ENCODE measurements around the gene PPP2R3B.

PPP2R3B gene

GRCh38 chrX:370244-370962 is 16.3 kb downstream of the PPP2R3B start:
- DNase-seq (ENCODE audit: low spot score) = no peak

GRCh38 chrX:369563-370101 is 17.1 kb downstream of the PPP2R3B start:
- DNase-seq (ENCODE audit: low spot score) = no peak

- peak; percentile 69 for DNase-seq (ENCODE audit: low spot score)
Observed at GRCh38 chrX:368811-369562, 17.7 kb downstream of the PPP2R3B start.

- no peak for DNase-seq (ENCODE audit: low spot score)
Observed at GRCh38 chrX:367866-368265, 18.8 kb downstream of the PPP2R3B start.

- no peak for DNase-seq (ENCODE audit: low spot score)
Observed at GRCh38 chrX:367349-367748, 19.4 kb downstream of the PPP2R3B start.

GRCh38 chrX:363621-364375 is 22.9 kb downstream of the PPP2R3B start:
- DNase-seq (ENCODE audit: low spot score) = no peak

- no peak for DNase-seq (ENCODE audit: low spot score)
Observed at GRCh38 chrX:362937-363620, 23.6 kb downstream of the PPP2R3B start.

GRCh38 chrX:362351-362750 is 24.4 kb downstream of the PPP2R3B start:
- no peak for DNase-seq (ENCODE audit: low spot score)

- DNase-seq (ENCODE audit: low spot score) = no peak
Observed at GRCh38 chrX:361231-362145, 25.2 kb downstream of the PPP2R3B start.

GRCh38 chrX:360496-361150 is 26.1 kb downstream of the PPP2R3B start:
- DNase-seq (ENCODE audit: low spot score) = no peak

- DNase-seq (ENCODE audit: low spot score) = no peak
Observed at GRCh38 chrX:358651-359143, 28.0 kb downstream of the PPP2R3B start.

GRCh38 chrX:357693-358471 is 28.8 kb downstream of the PPP2R3B start:
- DNase-seq (ENCODE audit: low spot score) = no peak

GRCh38 chrX:357035-357692 is 29.5 kb downstream of the PPP2R3B start:
- DNase-seq (ENCODE audit: low spot score) = no peak

- peak; percentile 48 for DNase-seq (ENCODE audit: low spot score)
Observed at GRCh38 chrX:356385-357034, 30.2 kb downstream of the PPP2R3B start.

- DNase-seq (ENCODE audit: low spot score) = no peak
Observed at GRCh38 chrX:355329-356050, 31.2 kb downstream of the PPP2R3B start.

- no peak for DNase-seq (ENCODE audit: low spot score)
Observed at GRCh38 chrX:353566-354535, 32.9 kb downstream of the PPP2R3B start.
